Neural cell (in vitro differentiated cells): ENCODE measurements around the gene CTRB2. TPM values are rescaled to one million over a fixed set of nuclear protein-coding genes. Genes with fewer than 3 reads are reported as not detected.

Experiments used
- H2AFZ ChIP-seq: fragments of 200-600, 300-800 bp; sonication (generic), shearing (Covaris generic); 2 replicates; pipeline ENCODE4 v1.6.0; 2014; ENCODE audit warnings: low read depth, mild to moderate bottlenecking, antibody characterized with exemption, low read length, moderate library complexity
- H3F3A ChIP-seq: fragments of 200-600 bp; shearing (Covaris generic); 2 replicates; pipeline ENCODE4 v1.6.1; 2016; ENCODE audit warnings: mild to moderate bottlenecking, moderate library complexity, mixed read lengths, antibody characterized with exemption, low read length; ENCODE audit not compliant: insufficient read depth, poor library complexity, severe bottlenecking
- H3K27ac ChIP-seq: fragments of 200-600, 300-800 bp; sonication (generic), shearing (Covaris generic); 2 replicates; pipeline ENCODE4 v1.5.1; 2014; ENCODE audit warnings: mild to moderate bottlenecking, low read length, moderate library complexity
- H3K27me3 ChIP-seq: fragments of 300-800, 200-600 bp; sonication (generic), shearing (Covaris generic); 2 replicates; pipeline ENCODE4 v1.6.0; 2014; ENCODE audit warnings: mild to moderate bottlenecking, low read depth, low read length, moderate library complexity; ENCODE audit not compliant: insufficient read depth
- H3K36me3 ChIP-seq: fragments of 300-800, 200-600 bp; sonication (generic), shearing (Covaris generic); 2 replicates; pipeline ENCODE4 v1.5.1; 2014; ENCODE audit warnings: mild to moderate bottlenecking, antibody characterized with exemption, low read length, moderate library complexity; ENCODE audit not compliant: insufficient read depth
- H3K4me2 ChIP-seq: fragments of 300-800, 200-600 bp; sonication (generic), shearing (Covaris generic); 2 replicates; pipeline ENCODE4 v1.6.0; 2014; ENCODE audit warnings: mild to moderate bottlenecking, low read length
- H3K4me3 ChIP-seq: fragments of 300-800, 200-600 bp; sonication (generic), shearing (Covaris generic); 2 replicates; pipeline ENCODE4 v1.5.1; 2014; ENCODE audit warnings: mild to moderate bottlenecking, low read length, moderate library complexity
- H3K79me2 ChIP-seq: fragments of 200-600 bp; shearing (Covaris generic); replicated peaks from 2 replicates; pipeline ENCODE4 v1.6.0; 2014; ENCODE audit warnings: mild to moderate bottlenecking, low read length, moderate library complexity; ENCODE audit not compliant: insufficient read depth
- H3K9ac ChIP-seq: fragments of 300-800, 200-600 bp; sonication (generic), shearing (Covaris generic); 2 replicates; pipeline ENCODE4 v1.6.1; 2016; ENCODE audit warnings: mild to moderate bottlenecking, low read length, mixed read lengths
- H3K9me2 ChIP-seq: fragments of 200-600 bp; shearing (Covaris generic); 2 replicates; pipeline ENCODE4 v1.6.1; 2016; ENCODE audit warnings: mild to moderate bottlenecking, low read length, mixed read lengths; ENCODE audit not compliant: insufficient read depth
- H3K9me3 ChIP-seq: fragments of 200-600, 300-800 bp; sonication (generic), shearing (Covaris generic); 2 replicates; pipeline ENCODE4 v1.6.1; 2016; ENCODE audit warnings: mild to moderate bottlenecking, mixed run types, low read length, moderate library complexity, mixed read lengths
- H4K20me1 ChIP-seq: fragments of 200-600 bp; shearing (Covaris generic); 2 replicates; pipeline ENCODE4 v1.6.1; 2016; ENCODE audit warnings: mild to moderate bottlenecking, mixed run types; ENCODE audit not compliant: insufficient read depth
- EP300 ChIP-seq: fragments of 450-650 bp; conservative IDR thresholded peaks from 2 replicates; pipeline ENCODE4 v1.6.1; 2014; ENCODE audit warnings: antibody characterized with exemption, mild to moderate bottlenecking, moderate library complexity; ENCODE audit not compliant: poor library complexity, severe bottlenecking
- EZH2 ChIP-seq: fragments of 200-600, 300-800 bp; shearing (Covaris generic), sonication (generic); IDR thresholded peaks from 2 replicates; pipeline ENCODE4 v1.6.1; 2014; ENCODE audit warnings: antibody characterized with exemption, low read length, borderline replicate concordance, mild to moderate bottlenecking; ENCODE audit not compliant: insufficient read depth, poor library complexity, severe bottlenecking
- MXI1 ChIP-seq: fragments of 450-650 bp; conservative IDR thresholded peaks from 2 replicates; pipeline ENCODE4 v1.6.1; 2014; ENCODE audit warnings: antibody characterized with exemption, mild to moderate bottlenecking; ENCODE audit not compliant: poor library complexity, severe bottlenecking
- POLR2AphosphoS5 ChIP-seq: IDR thresholded peaks from 2 replicates; pipeline ENCODE4 v1.6.1; 2012
- RAD21 ChIP-seq: fragments of 450-650 bp; conservative IDR thresholded peaks from 2 replicates; pipeline ENCODE4 v1.6.1; 2014; ENCODE audit warnings: antibody characterized with exemption, mild to moderate bottlenecking, moderate library complexity
- SMC3 ChIP-seq: fragments of 450-650 bp; conservative IDR thresholded peaks from 2 replicates; pipeline ENCODE4 v1.6.1; 2014; ENCODE audit warnings: antibody characterized with exemption, mild to moderate bottlenecking, moderate library complexity; ENCODE audit not compliant: poor library complexity
- TAF1 ChIP-seq: IDR thresholded peaks from 2 replicates; pipeline ENCODE4 v1.6.1; 2012; ENCODE audit warnings: low read depth
- polyA plus RNA-seq: library from polyadenylated mRNA; depleted of rRNA; stranded (reverse); fragments of >200 nt; gene quantifications from 2 replicates; pipeline ENCODE4 v1.2.3, GENCODE V29; 2014
- TF ChIP-seq, protein P1 (sequence below): fragments of 450-650 bp; IDR thresholded peaks from 2 replicates; pipeline ENCODE4 v1.5.1; 2014; ENCODE audit warnings: antibody characterized with exemption, mild to moderate bottlenecking, moderate library complexity; ENCODE audit not compliant: poor library complexity, severe bottlenecking
- TF ChIP-seq, protein P2 (sequence below): IDR thresholded peaks from 2 replicates; pipeline ENCODE4 v1.6.1; 2012; ENCODE audit warnings: borderline replicate concordance

CTRB2 gene
- polyA plus RNA-seq, 1 donor from 2014 or later, result not detected

DNA sequence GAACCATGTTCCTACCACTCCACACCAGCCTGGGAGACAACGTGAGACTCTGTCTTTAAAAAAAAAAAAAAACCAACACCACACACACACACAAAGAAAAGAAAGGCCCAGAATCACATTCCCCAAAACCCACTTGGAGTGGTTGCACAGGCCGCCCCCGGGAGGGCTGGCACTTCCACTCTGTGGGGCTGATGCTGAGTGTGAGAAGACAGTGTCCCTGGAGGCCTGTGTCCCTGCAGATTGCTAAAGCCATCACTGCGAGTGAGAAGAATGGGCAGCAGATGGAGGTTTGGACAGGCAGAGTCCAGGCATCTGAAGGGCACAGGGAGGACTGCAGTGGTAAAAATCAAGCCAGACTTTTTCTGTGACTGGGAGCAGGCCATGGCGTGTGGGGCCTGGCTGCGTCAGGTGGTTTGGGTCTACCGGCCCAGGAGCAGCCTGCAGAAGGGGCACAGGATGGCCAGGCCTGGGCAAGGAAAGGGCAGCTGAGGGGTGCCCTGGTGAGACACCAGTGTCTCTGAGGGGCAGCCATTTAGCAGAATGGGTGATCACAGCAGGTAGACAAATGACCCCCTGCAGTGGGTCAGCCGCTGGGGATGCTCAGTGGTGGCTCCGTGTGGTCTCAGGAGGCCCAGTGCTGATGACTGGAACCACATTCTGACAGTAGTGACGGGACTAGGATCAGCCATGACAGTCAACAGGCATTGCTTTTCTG, 13.1 kb downstream of the CTRB2 start:
- Histone ChIP-seq H3K27me3 (no peaks in the 10 kb centered on the region), H3K9me2 (no peaks in the 10 kb centered on the region), H3K9ac (no peak overlapping the region), H3K4me2 (no peak overlapping the region), H3F3A (no peaks in the 10 kb centered on the region), H3K79me2 (no peaks in the 10 kb centered on the region), H3K27ac (no peak overlapping the region), H4K20me1 (no peaks in the 10 kb centered on the region), H3K4me3 (no peak overlapping the region), H3K9me3 (no peaks in the 10 kb centered on the region), H2AFZ (no peak overlapping the region), H3K36me3 (no peaks in the 10 kb centered on the region)
- TF ChIP-seq, protein P1, sequence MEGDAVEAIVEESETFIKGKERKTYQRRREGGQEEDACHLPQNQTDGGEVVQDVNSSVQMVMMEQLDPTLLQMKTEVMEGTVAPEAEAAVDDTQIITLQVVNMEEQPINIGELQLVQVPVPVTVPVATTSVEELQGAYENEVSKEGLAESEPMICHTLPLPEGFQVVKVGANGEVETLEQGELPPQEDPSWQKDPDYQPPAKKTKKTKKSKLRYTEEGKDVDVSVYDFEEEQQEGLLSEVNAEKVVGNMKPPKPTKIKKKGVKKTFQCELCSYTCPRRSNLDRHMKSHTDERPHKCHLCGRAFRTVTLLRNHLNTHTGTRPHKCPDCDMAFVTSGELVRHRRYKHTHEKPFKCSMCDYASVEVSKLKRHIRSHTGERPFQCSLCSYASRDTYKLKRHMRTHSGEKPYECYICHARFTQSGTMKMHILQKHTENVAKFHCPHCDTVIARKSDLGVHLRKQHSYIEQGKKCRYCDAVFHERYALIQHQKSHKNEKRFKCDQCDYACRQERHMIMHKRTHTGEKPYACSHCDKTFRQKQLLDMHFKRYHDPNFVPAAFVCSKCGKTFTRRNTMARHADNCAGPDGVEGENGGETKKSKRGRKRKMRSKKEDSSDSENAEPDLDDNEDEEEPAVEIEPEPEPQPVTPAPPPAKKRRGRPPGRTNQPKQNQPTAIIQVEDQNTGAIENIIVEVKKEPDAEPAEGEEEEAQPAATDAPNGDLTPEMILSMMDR, result no peak
- TF ChIP-seq, protein P2, sequence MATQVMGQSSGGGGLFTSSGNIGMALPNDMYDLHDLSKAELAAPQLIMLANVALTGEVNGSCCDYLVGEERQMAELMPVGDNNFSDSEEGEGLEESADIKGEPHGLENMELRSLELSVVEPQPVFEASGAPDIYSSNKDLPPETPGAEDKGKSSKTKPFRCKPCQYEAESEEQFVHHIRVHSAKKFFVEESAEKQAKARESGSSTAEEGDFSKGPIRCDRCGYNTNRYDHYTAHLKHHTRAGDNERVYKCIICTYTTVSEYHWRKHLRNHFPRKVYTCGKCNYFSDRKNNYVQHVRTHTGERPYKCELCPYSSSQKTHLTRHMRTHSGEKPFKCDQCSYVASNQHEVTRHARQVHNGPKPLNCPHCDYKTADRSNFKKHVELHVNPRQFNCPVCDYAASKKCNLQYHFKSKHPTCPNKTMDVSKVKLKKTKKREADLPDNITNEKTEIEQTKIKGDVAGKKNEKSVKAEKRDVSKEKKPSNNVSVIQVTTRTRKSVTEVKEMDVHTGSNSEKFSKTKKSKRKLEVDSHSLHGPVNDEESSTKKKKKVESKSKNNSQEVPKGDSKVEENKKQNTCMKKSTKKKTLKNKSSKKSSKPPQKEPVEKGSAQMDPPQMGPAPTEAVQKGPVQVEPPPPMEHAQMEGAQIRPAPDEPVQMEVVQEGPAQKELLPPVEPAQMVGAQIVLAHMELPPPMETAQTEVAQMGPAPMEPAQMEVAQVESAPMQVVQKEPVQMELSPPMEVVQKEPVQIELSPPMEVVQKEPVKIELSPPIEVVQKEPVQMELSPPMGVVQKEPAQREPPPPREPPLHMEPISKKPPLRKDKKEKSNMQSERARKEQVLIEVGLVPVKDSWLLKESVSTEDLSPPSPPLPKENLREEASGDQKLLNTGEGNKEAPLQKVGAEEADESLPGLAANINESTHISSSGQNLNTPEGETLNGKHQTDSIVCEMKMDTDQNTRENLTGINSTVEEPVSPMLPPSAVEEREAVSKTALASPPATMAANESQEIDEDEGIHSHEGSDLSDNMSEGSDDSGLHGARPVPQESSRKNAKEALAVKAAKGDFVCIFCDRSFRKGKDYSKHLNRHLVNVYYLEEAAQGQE, result no peak
- TF ChIP-seq POLR2AphosphoS5, result no peak
- TF ChIP-seq TAF1, result no peak
- TF ChIP-seq EP300, result no peak
- TF ChIP-seq SMC3, result no peak
- TF ChIP-seq RAD21, result no peak
- no peak for TF ChIP-seq EZH2
- TF ChIP-seq MXI1, result no peak

DNA sequence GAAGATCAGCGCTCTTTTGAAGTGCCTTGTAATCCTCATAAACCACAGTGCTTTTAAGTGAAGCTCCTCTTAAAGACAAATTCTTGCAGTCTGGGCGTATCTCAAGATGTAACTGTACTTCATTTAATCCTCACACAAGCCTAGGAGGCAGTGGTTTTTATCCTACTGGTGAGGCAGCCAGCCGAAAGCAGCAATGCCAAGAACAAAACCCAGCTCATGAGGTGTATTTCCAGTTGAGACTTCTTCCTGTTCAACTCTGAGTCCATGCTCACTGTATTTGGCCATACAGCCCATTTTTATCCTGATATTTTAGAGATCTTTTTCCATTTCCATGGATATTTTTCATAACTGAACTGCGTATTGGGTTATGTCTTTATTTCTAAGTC, 13.7 kb downstream of the CTRB2 start:
- Histone ChIP-seq H3K4me2 (no peak overlapping the region), H3K9ac (no peak overlapping the region), H3F3A (no peaks in the 10 kb centered on the region), H2AFZ (no peak overlapping the region), H3K9me2 (no peaks in the 10 kb centered on the region), H3K36me3 (no peaks in the 10 kb centered on the region), H3K27me3 (no peaks in the 10 kb centered on the region), H3K9me3 (no peaks in the 10 kb centered on the region), H4K20me1 (no peaks in the 10 kb centered on the region), H3K79me2 (no peaks in the 10 kb centered on the region), H3K27ac (no peak overlapping the region), H3K4me3 (no peak overlapping the region)
- TF ChIP-seq MXI1, result no peak
- TF ChIP-seq TAF1, result no peak
- TF ChIP-seq SMC3, result no peak
- TF ChIP-seq RAD21, result no peak
- TF ChIP-seq, protein P1, result no peak
- TF ChIP-seq EP300, result no peak
- TF ChIP-seq, protein P2, result no peak
- no peak for TF ChIP-seq POLR2AphosphoS5
- no peak for TF ChIP-seq EZH2
